ENCODE results near the gene AGPAT1.

AGPAT1 gene

GRCh38 chr6:32176476-32177182 lies 745 bp upstream of the AGPAT1 start:
- H3K4me1 ChIP-seq (ENCODE audit: control insufficient read depth, insufficient read depth, low read length): peaks cover 23% of the 10 kb centered on the region
- no peaks in the 10 kb centered on the region for H3K27me3 ChIP-seq (ENCODE audit: control insufficient read depth, insufficient read depth, low read length)
- H3K27ac ChIP-seq (ENCODE audit: low read depth, low read length): peak overlapping the region; percentile 99
- H3K36me3 ChIP-seq (ENCODE audit: control insufficient read depth, insufficient read depth, low read length): peaks cover 31% of the 10 kb centered on the region
- H3K9ac ChIP-seq (ENCODE audit: low read depth, low read length): peak overlapping the region; percentile 77
- no peaks in the 10 kb centered on the region for H3K9me3 ChIP-seq (ENCODE audit: control insufficient read depth, insufficient read depth, low read length)
- H3K4me3 ChIP-seq (ENCODE audit: low read depth, low read length): peak overlapping the region; percentile 90

GRCh38 chr6:32175322-32175710 lies 568 bp downstream of the AGPAT1 start:
- peak overlapping the region; percentile 61 for H3K27ac ChIP-seq (ENCODE audit: low read depth, low read length)
- no peaks in the 10 kb centered on the region for H3K9me3 ChIP-seq (ENCODE audit: control insufficient read depth, insufficient read depth, low read length)
- H3K4me1 ChIP-seq (ENCODE audit: control insufficient read depth, insufficient read depth, low read length): peaks cover 23% of the 10 kb centered on the region
- H3K9ac ChIP-seq (ENCODE audit: low read depth, low read length): peak overlapping the region; percentile 32; the same call in 1 of the 2 replicates
- peak overlapping the region; percentile 90 for H3K4me3 ChIP-seq (ENCODE audit: low read depth, low read length)
- peaks cover 31% of the 10 kb centered on the region for H3K36me3 ChIP-seq (ENCODE audit: control insufficient read depth, insufficient read depth, low read length)
- H3K27me3 ChIP-seq (ENCODE audit: control insufficient read depth, insufficient read depth, low read length): no peaks in the 10 kb centered on the region

- peaks cover 34% of the 10 kb centered on the region for H3K36me3 ChIP-seq (ENCODE audit: control insufficient read depth, insufficient read depth, low read length)
- H3K4me1 ChIP-seq (ENCODE audit: control insufficient read depth, insufficient read depth, low read length): peaks cover 23% of the 10 kb centered on the region
- H3K9me3 ChIP-seq (ENCODE audit: control insufficient read depth, insufficient read depth, low read length): no peaks in the 10 kb centered on the region
- H3K9ac ChIP-seq (ENCODE audit: low read depth, low read length): no peak overlapping the region
- H3K27me3 ChIP-seq (ENCODE audit: control insufficient read depth, insufficient read depth, low read length): no peaks in the 10 kb centered on the region
- H3K27ac ChIP-seq (ENCODE audit: low read depth, low read length): no peak overlapping the region
- peak overlapping the region; percentile 90 for H3K4me3 ChIP-seq (ENCODE audit: low read depth, low read length)
These were observed 1.5 kb downstream of the AGPAT1 start for GRCh38 chr6:32174416-32174815.

GRCh38 chr6:32173051-32173727 lies 2.7 kb downstream of the AGPAT1 start:
- peaks cover 23% of the 10 kb centered on the region for H3K4me1 ChIP-seq (ENCODE audit: control insufficient read depth, insufficient read depth, low read length)
- no peaks in the 10 kb centered on the region for H3K27me3 ChIP-seq (ENCODE audit: control insufficient read depth, insufficient read depth, low read length)
- H3K4me3 ChIP-seq (ENCODE audit: low read depth, low read length): no peak overlapping the region
- no peak overlapping the region for H3K27ac ChIP-seq (ENCODE audit: low read depth, low read length)
- H3K36me3 ChIP-seq (ENCODE audit: control insufficient read depth, insufficient read depth, low read length): peaks cover 46% of the 10 kb centered on the region
- no peak overlapping the region for H3K9ac ChIP-seq (ENCODE audit: low read depth, low read length)
- H3K9me3 ChIP-seq (ENCODE audit: control insufficient read depth, insufficient read depth, low read length): no peaks in the 10 kb centered on the region

- H3K4me1 ChIP-seq (ENCODE audit: control insufficient read depth, insufficient read depth, low read length): peaks cover 16% of the 10 kb centered on the region
- no peak overlapping the region for H3K4me3 ChIP-seq (ENCODE audit: low read depth, low read length)
- H3K36me3 ChIP-seq (ENCODE audit: control insufficient read depth, insufficient read depth, low read length): peaks cover 54% of the 10 kb centered on the region
- no peaks in the 10 kb centered on the region for H3K27me3 ChIP-seq (ENCODE audit: control insufficient read depth, insufficient read depth, low read length)
- H3K9me3 ChIP-seq (ENCODE audit: control insufficient read depth, insufficient read depth, low read length): no peaks in the 10 kb centered on the region
- H3K9ac ChIP-seq (ENCODE audit: low read depth, low read length): no peak overlapping the region
- H3K27ac ChIP-seq (ENCODE audit: low read depth, low read length): no peak overlapping the region
These were observed 4.7 kb downstream of the AGPAT1 start for GRCh38 chr6:32171234-32171633.

- H3K27me3 ChIP-seq (ENCODE audit: control insufficient read depth, insufficient read depth, low read length): no peaks in the 10 kb centered on the region
- no peaks in the 10 kb centered on the region for H3K9me3 ChIP-seq (ENCODE audit: control insufficient read depth, insufficient read depth, low read length)
- no peak overlapping the region for H3K4me3 ChIP-seq (ENCODE audit: low read depth, low read length)
- no peak overlapping the region for H3K27ac ChIP-seq (ENCODE audit: low read depth, low read length)
- H3K36me3 ChIP-seq (ENCODE audit: control insufficient read depth, insufficient read depth, low read length): peaks cover 54% of the 10 kb centered on the region
- H3K9ac ChIP-seq (ENCODE audit: low read depth, low read length): no peak overlapping the region
- peaks cover 14% of the 10 kb centered on the region for H3K4me1 ChIP-seq (ENCODE audit: control insufficient read depth, insufficient read depth, low read length)
These were observed 5.6 kb downstream of the AGPAT1 start for GRCh38 chr6:32170294-32170693.

GRCh38 chr6:32168807-32169591 lies 6.9 kb downstream of the AGPAT1 start:
- H3K36me3 ChIP-seq (ENCODE audit: control insufficient read depth, insufficient read depth, low read length): peaks cover 49% of the 10 kb centered on the region
- H3K27ac ChIP-seq (ENCODE audit: low read depth, low read length): no peak overlapping the region
- no peak overlapping the region for H3K9ac ChIP-seq (ENCODE audit: low read depth, low read length)

GRCh38 chr6:32168350-32168749 lies 7.5 kb downstream of the AGPAT1 start:
- Histone ChIP-seq H3K4me3 (ENCODE audit: low read depth, low read length) (no peak overlapping the region), H3K4me1 (ENCODE audit: control insufficient read depth, insufficient read depth, low read length) (peaks cover 3% of the 10 kb centered on the region; the same call in 1 of the 2 replicates), H3K9ac (ENCODE audit: low read depth, low read length) (no peak overlapping the region), H3K36me3 (ENCODE audit: control insufficient read depth, insufficient read depth, low read length) (peaks cover 51% of the 10 kb centered on the region), H3K27me3 (ENCODE audit: control insufficient read depth, insufficient read depth, low read length) (no peaks in the 10 kb centered on the region), H3K9me3 (ENCODE audit: control insufficient read depth, insufficient read depth, low read length) (no peaks in the 10 kb centered on the region), H3K27ac (ENCODE audit: low read depth, low read length) (peak overlapping the region; percentile 55)

More at GRCh38 chr6:32168807-32169591, 6.9 kb downstream of the AGPAT1 start:
- H3K4me3 ChIP-seq (ENCODE audit: low read depth, low read length): no peak overlapping the region
- no peaks in the 10 kb centered on the region for H3K9me3 ChIP-seq (ENCODE audit: control insufficient read depth, insufficient read depth, low read length)
- no peaks in the 10 kb centered on the region for H3K27me3 ChIP-seq (ENCODE audit: control insufficient read depth, insufficient read depth, low read length)
- peaks cover 5% of the 10 kb centered on the region; the same call in 1 of the 2 replicates for H3K4me1 ChIP-seq (ENCODE audit: control insufficient read depth, insufficient read depth, low read length)

- Histone ChIP-seq H3K9me3 (ENCODE audit: control insufficient read depth, insufficient read depth, low read length) (no peaks in the 10 kb centered on the region), H3K36me3 (ENCODE audit: control insufficient read depth, insufficient read depth, low read length) (peaks cover 56% of the 10 kb centered on the region), H3K4me1 (ENCODE audit: control insufficient read depth, insufficient read depth, low read length) (no peaks in the 10 kb centered on the region), H3K27me3 (ENCODE audit: control insufficient read depth, insufficient read depth, low read length) (no peaks in the 10 kb centered on the region), H3K27ac (ENCODE audit: low read depth, low read length) (peak overlapping the region; percentile 55), H3K4me3 (ENCODE audit: low read depth, low read length) (no peak overlapping the region), H3K9ac (ENCODE audit: low read depth, low read length) (no peak overlapping the region)
These were observed 8.1 kb downstream of the AGPAT1 start for GRCh38 chr6:32167761-32168262.

GRCh38 chr6:32167154-32167760 lies 8.6 kb downstream of the AGPAT1 start:
- Histone ChIP-seq H3K9me3 (ENCODE audit: control insufficient read depth, insufficient read depth, low read length) (no peaks in the 10 kb centered on the region), H3K27ac (ENCODE audit: low read depth, low read length) (peak overlapping the region; percentile 55), H3K36me3 (ENCODE audit: control insufficient read depth, insufficient read depth, low read length) (peaks cover 54% of the 10 kb centered on the region), H3K27me3 (ENCODE audit: control insufficient read depth, insufficient read depth, low read length) (no peaks in the 10 kb centered on the region), H3K4me3 (ENCODE audit: low read depth, low read length) (no peak overlapping the region), H3K9ac (ENCODE audit: low read depth, low read length) (no peak overlapping the region; the same call in 1 of the 2 replicates), H3K4me1 (ENCODE audit: control insufficient read depth, insufficient read depth, low read length) (no peaks in the 10 kb centered on the region)

All from HUES48 (cell line).